ENCODE data around the gene SELENOF.

Gene SELENOF

DNA sequence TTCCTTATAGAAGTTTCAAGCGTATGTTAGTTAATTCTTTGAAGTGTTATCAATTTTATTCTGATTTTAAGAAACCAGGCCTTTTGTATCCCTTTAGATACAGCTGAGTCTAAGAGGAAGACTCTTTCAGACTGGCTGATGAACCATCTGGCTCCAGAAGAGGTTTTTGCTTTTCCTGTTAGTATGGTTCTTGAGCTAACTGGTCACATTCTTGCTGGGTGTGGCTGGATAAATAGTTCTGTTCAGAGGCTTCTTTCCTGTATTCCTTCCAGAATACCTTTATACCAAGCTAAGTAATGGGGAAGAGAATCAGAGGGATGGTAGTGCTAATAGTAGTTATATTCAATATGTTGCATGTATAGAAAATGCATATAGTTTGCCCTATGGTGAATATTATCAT is 13.0 kb upstream of the SELENOF start:
- peaks cover 85% of the 10 kb centered on the region for H3K79me2 ChIP-seq (ENCODE audit: insufficient read depth, low read length)
- H3K9me2 ChIP-seq (ENCODE audit: low read depth, low read length) = no peaks in the 10 kb centered on the region
- no peak overlapping the region for H3K27ac ChIP-seq (ENCODE audit: low read depth, low read length, poor library complexity, severe bottlenecking)
- no peak overlapping the region for H3K4me2 ChIP-seq (ENCODE audit: low read length)
- no peak overlapping the region for H3K4me3 ChIP-seq (ENCODE audit: low read depth, low read length, poor library complexity, severe bottlenecking)
- H3K27me3 ChIP-seq (ENCODE audit: insufficient read depth, low read length) = no peaks in the 10 kb centered on the region
- H3K9me3 ChIP-seq (ENCODE audit: low read length) = peaks cover 13% of the 10 kb centered on the region
- peaks cover 12% of the 10 kb centered on the region for H3K36me3 ChIP-seq (ENCODE audit: insufficient read depth, low read length)
- H2AFZ ChIP-seq (ENCODE audit: low read length) = no peak overlapping the region
- no peaks in the 10 kb centered on the region for H4K20me1 ChIP-seq (ENCODE audit: insufficient read depth, low read length)
- H3F3A ChIP-seq (ENCODE audit: insufficient read depth, low read length) = no peaks in the 10 kb centered on the region
- peaks cover 41% of the 10 kb centered on the region for H3K4me1 ChIP-seq (ENCODE audit: insufficient read depth, low read length, severe bottlenecking)
- TF ChIP-seq EZH2 (IDR thresholded peaks at IDR 0.05; ENCODE audit: borderline replicate concordance, low read length) = no peak
- TF ChIP-seq, protein P1, sequence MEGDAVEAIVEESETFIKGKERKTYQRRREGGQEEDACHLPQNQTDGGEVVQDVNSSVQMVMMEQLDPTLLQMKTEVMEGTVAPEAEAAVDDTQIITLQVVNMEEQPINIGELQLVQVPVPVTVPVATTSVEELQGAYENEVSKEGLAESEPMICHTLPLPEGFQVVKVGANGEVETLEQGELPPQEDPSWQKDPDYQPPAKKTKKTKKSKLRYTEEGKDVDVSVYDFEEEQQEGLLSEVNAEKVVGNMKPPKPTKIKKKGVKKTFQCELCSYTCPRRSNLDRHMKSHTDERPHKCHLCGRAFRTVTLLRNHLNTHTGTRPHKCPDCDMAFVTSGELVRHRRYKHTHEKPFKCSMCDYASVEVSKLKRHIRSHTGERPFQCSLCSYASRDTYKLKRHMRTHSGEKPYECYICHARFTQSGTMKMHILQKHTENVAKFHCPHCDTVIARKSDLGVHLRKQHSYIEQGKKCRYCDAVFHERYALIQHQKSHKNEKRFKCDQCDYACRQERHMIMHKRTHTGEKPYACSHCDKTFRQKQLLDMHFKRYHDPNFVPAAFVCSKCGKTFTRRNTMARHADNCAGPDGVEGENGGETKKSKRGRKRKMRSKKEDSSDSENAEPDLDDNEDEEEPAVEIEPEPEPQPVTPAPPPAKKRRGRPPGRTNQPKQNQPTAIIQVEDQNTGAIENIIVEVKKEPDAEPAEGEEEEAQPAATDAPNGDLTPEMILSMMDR (IDR thresholded peaks at IDR 0.05; ENCODE audit: low read length) = no peak
- no peak overlapping the region for H3K9ac ChIP-seq (ENCODE audit: low read length)

- Histone ChIP-seq H3K27ac (ENCODE audit: low read depth, low read length, poor library complexity, severe bottlenecking) (no peak overlapping the region), H3K4me3 (ENCODE audit: low read depth, low read length, poor library complexity, severe bottlenecking) (no peak overlapping the region), H3K9me2 (ENCODE audit: low read depth, low read length) (no peaks in the 10 kb centered on the region), H3F3A (ENCODE audit: insufficient read depth, low read length) (no peaks in the 10 kb centered on the region), H2AFZ (ENCODE audit: low read length) (no peak overlapping the region), H3K27me3 (ENCODE audit: insufficient read depth, low read length) (no peaks in the 10 kb centered on the region), H3K4me2 (ENCODE audit: low read length) (no peak overlapping the region), H3K4me1 (ENCODE audit: insufficient read depth, low read length, severe bottlenecking) (peaks cover 30% of the 10 kb centered on the region), H3K9me3 (ENCODE audit: low read length) (peaks cover 25% of the 10 kb centered on the region), H4K20me1 (ENCODE audit: insufficient read depth, low read length) (no peaks in the 10 kb centered on the region), H3K36me3 (ENCODE audit: insufficient read depth, low read length) (peaks cover 22% of the 10 kb centered on the region), H3K9ac (ENCODE audit: low read length) (no peak overlapping the region), H3K79me2 (ENCODE audit: insufficient read depth, low read length) (peaks cover 85% of the 10 kb centered on the region)
- TF ChIP-seq, protein P1 (IDR thresholded peaks at IDR 0.05; ENCODE audit: low read length) = no peak
- TF ChIP-seq EZH2 (IDR thresholded peaks at IDR 0.05; ENCODE audit: borderline replicate concordance, low read length) = no peak
Measured at GRCh38 chr1:86925742-86926141, 11.8 kb upstream of the SELENOF start.

- Histone ChIP-seq H3K4me3 (ENCODE audit: low read depth, low read length, poor library complexity, severe bottlenecking) (no peak overlapping the region), H3K4me2 (ENCODE audit: low read length) (no peak overlapping the region), H3F3A (ENCODE audit: insufficient read depth, low read length) (no peaks in the 10 kb centered on the region), H3K27ac (ENCODE audit: low read depth, low read length, poor library complexity, severe bottlenecking) (no peak overlapping the region), H3K9ac (ENCODE audit: low read length) (no peak overlapping the region), H3K27me3 (ENCODE audit: insufficient read depth, low read length) (no peaks in the 10 kb centered on the region), H3K79me2 (ENCODE audit: insufficient read depth, low read length) (peaks cover 85% of the 10 kb centered on the region), H3K36me3 (ENCODE audit: insufficient read depth, low read length) (peaks cover 33% of the 10 kb centered on the region), H4K20me1 (ENCODE audit: insufficient read depth, low read length) (no peaks in the 10 kb centered on the region), H2AFZ (ENCODE audit: low read length) (no peak overlapping the region), H3K9me2 (ENCODE audit: low read depth, low read length) (no peaks in the 10 kb centered on the region), H3K4me1 (ENCODE audit: insufficient read depth, low read length, severe bottlenecking) (peaks cover 23% of the 10 kb centered on the region), H3K9me3 (ENCODE audit: low read length) (peaks cover 30% of the 10 kb centered on the region)
- no peak for TF ChIP-seq EZH2 (IDR thresholded peaks at IDR 0.05; ENCODE audit: borderline replicate concordance, low read length)
Measured at GRCh38 chr1:86924324-86924960, 10.5 kb upstream of the SELENOF start.

DNA sequence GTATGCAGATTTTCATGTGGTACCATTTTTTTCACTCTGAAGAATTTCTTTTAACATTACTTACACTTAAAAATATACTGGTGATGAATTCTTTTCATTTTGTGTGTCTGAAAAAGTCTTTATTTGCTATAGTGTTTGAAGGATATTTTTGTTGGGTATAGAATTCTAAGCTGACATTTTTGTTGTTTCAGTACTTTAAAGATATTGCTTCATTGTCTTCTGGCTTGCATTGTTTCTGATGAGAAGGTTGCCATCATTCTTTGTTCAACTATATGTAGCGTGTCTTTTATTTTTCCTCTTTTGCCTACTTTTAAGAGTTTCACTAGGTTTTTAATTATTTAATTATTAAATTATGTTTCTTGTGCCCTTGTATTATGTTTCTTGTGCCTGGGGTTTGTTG is 8.5 kb upstream of the SELENOF start:
- Histone ChIP-seq H3K9me2 (ENCODE audit: low read depth, low read length) (no peaks in the 10 kb centered on the region), H4K20me1 (ENCODE audit: insufficient read depth, low read length) (no peaks in the 10 kb centered on the region), H3K9ac (ENCODE audit: low read length) (no peak overlapping the region), H3K4me1 (ENCODE audit: insufficient read depth, low read length, severe bottlenecking) (peaks cover 10% of the 10 kb centered on the region), H3K4me2 (ENCODE audit: low read length) (no peak overlapping the region), H3K9me3 (ENCODE audit: low read length) (peaks cover 30% of the 10 kb centered on the region), H3K79me2 (ENCODE audit: insufficient read depth, low read length) (peaks cover 83% of the 10 kb centered on the region), H3K27ac (ENCODE audit: low read depth, low read length, poor library complexity, severe bottlenecking) (no peak overlapping the region), H3K36me3 (ENCODE audit: insufficient read depth, low read length) (peaks cover 33% of the 10 kb centered on the region), H3K4me3 (ENCODE audit: low read depth, low read length, poor library complexity, severe bottlenecking) (no peak overlapping the region), H2AFZ (ENCODE audit: low read length) (no peak overlapping the region), H3K27me3 (ENCODE audit: insufficient read depth, low read length) (no peaks in the 10 kb centered on the region), H3F3A (ENCODE audit: insufficient read depth, low read length) (no peaks in the 10 kb centered on the region)
- TF ChIP-seq EZH2 (IDR thresholded peaks at IDR 0.05; ENCODE audit: borderline replicate concordance, low read length) = no peak
- TF ChIP-seq, protein P1 (IDR thresholded peaks at IDR 0.05; ENCODE audit: low read length) = no peak

All from OCI-LY1 (cell line).